A549 treated with AZD9567 at 1 μM for 4 hours (cell line): ENCODE data around the gene LIPI. TPM values are rescaled to one million over a fixed set of nuclear protein-coding genes. Genes with fewer than 3 reads are reported as not detected.

ENCODE experiments used
- total RNA-seq: library from RNA; stranded (reverse); fragments of 200-300 nt; extraction: Qiagen RNA extraction; gene quantifications from 5 replicates; pipeline ENCODE4 v1.2.3, GENCODE V29; 2022; ENCODE audit not compliant: insufficient read depth

LIPI gene
- total RNA-seq = not detected in 5 replicates

GRCh38 chr21:14210738-14211137 is at the start of gene LIPI:
Gene LIPI (minus strand): TSS chr21:14210955. CDS start chr21:14210845, 110 bp downstream.

GRCh38 chr21:14215971-14216641 is 5.4 kb upstream of the LIPI start, which contains the start of gene RBM11:
Gene RBM11 (plus strand): TSS chr21:14216157. CDS start chr21:14216187, 30 bp downstream.

Other genes starting within 250 kb of the LIPI start
- gene RBM11, start 5.2 kb upstream of the LIPI start, total RNA-seq = 0.14 TPM in 2 of 5 replicates, not detected in the others
- 11.0 to 18.0 TPM (median 15.8 TPM) in 5 replicates for gene HSPA13, start 172.2 kb upstream of the LIPI start, total RNA-seq